Daoy (cell line): ENCODE results near the gene XRN2. TPM values are rescaled to one million over a fixed set of nuclear protein-coding genes. Genes with fewer than 3 reads are reported as not detected.

Experiments
- DNase-seq: peaks from one replicate; pipeline ENCODE4 v3.0.0-alpha.2; 2015; ENCODE audit warnings: low read depth
- total RNA-seq: library from RNA; depleted of rRNA; stranded (reverse); fragments of >200 nt; shearing (Covaris generic); gene quantifications from 2 replicates; pipeline ENCODE4 v1.2.3, GENCODE V29; 2014; rRNA removed

The XRN2 gene
- total RNA-seq, result 91.5 and 97.2 TPM in 2 replicates

GRCh38 chr20:21303061-21303871 lies at the start of gene XRN2:
XRN2 (plus strand) TSS chr20:21303331; CDS start chr20:21303399, 68 bp downstream.
- DNase-seq, result peak; percentile 97

- no peak for DNase-seq
Observed at GRCh38 chr20:21257192-21257591, 45.9 kb upstream of the XRN2 start.

- DNase-seq, result no peak
Observed at GRCh38 chr20:21258411-21258810, 44.7 kb upstream of the XRN2 start.

GRCh38 chr20:21259346-21259745 lies 43.8 kb upstream of the XRN2 start:
- no peak for DNase-seq

- no peak for DNase-seq
Observed at GRCh38 chr20:21262812-21263211, 40.3 kb upstream of the XRN2 start.

GRCh38 chr20:21265261-21266190 lies 37.6 kb upstream of the XRN2 start:
- DNase-seq, result no peak

GRCh38 chr20:21266191-21266536 lies 37.0 kb upstream of the XRN2 start:
- DNase-seq, result no peak

GRCh38 chr20:21269772-21270171 lies 33.4 kb upstream of the XRN2 start:
- DNase-seq, result no peak

- DNase-seq, result no peak
Observed at GRCh38 chr20:21270806-21271205, 32.3 kb upstream of the XRN2 start.

GRCh38 chr20:21272279-21272678 lies 30.9 kb upstream of the XRN2 start:
- no peak for DNase-seq

GRCh38 chr20:21272679-21273078 lies 30.5 kb upstream of the XRN2 start:
- no peak for DNase-seq

- DNase-seq, result no peak
Observed at GRCh38 chr20:21273755-21274386, 29.3 kb upstream of the XRN2 start.

- no peak for DNase-seq
Observed at GRCh38 chr20:21278829-21279228, 24.3 kb upstream of the XRN2 start.

- DNase-seq, result no peak
Observed at GRCh38 chr20:21279706-21280521, 23.2 kb upstream of the XRN2 start.

- no peak for DNase-seq
Observed at GRCh38 chr20:21280522-21281016, 22.6 kb upstream of the XRN2 start.

GRCh38 chr20:21286775-21287174 lies 16.4 kb upstream of the XRN2 start:
- DNase-seq, result no peak

GRCh38 chr20:21288587-21289370 lies 14.4 kb upstream of the XRN2 start:
- no peak for DNase-seq

GRCh38 chr20:21289651-21290050 lies 13.5 kb upstream of the XRN2 start:
- no peak for DNase-seq

- DNase-seq, result no peak
Observed at GRCh38 chr20:21291026-21291425, 12.1 kb upstream of the XRN2 start.

- DNase-seq, result no peak
Observed at GRCh38 chr20:21294755-21295154, 8.4 kb upstream of the XRN2 start.
